Muscle of arm (tissue), 12 donors: ENCODE measurements around the gene SNX9. TPM values are rescaled to one million over a fixed set of nuclear protein-coding genes. Genes with fewer than 3 reads are reported as not detected.
"Not testable (repeated sequence)": the region's sequence is repeated elsewhere in the genome, so short reads cannot be mapped to it uniquely, and the experiment has no call there.

Experiments
- DNase-seq: peaks from one replicate; pipeline ENCODE4 v3.0.0-alpha.2; 2013
- polyA plus RNA-seq, 12 donors: library from polyadenylated mRNA; unstranded; fragments of 120-200 nt; gene quantifications; one replicate each; pipeline ENCODE4 v1.2.1, GENCODE V29; 2013; ENCODE audit not compliant: insufficient read length in 12 of 12

SNX9 gene
- polyA plus RNA-seq, 12 donors: 18.6 to 33.8 (median 26.3) TPM; not detected in 1

DNA sequence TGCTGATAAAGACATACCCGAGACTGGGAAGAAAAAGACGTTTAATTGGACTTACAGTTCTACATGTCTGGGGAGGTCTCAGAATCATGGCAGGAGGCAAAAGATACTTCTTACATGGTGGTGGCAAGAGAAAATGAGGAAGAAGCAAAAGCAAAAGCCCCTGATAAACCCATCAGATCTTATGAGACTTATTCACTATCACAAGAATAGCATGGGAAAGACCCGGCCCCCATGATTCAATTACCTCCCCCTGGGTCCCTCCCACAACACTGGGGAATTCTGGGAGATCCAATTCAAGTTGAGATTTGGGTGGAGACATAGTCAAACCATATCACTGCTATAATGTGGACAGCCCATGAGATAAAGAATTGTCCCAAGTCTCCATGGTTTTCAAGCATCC is 23.5 kb upstream of the SNX9 start:
- DNase-seq: not testable (repeated sequence)

DNA sequence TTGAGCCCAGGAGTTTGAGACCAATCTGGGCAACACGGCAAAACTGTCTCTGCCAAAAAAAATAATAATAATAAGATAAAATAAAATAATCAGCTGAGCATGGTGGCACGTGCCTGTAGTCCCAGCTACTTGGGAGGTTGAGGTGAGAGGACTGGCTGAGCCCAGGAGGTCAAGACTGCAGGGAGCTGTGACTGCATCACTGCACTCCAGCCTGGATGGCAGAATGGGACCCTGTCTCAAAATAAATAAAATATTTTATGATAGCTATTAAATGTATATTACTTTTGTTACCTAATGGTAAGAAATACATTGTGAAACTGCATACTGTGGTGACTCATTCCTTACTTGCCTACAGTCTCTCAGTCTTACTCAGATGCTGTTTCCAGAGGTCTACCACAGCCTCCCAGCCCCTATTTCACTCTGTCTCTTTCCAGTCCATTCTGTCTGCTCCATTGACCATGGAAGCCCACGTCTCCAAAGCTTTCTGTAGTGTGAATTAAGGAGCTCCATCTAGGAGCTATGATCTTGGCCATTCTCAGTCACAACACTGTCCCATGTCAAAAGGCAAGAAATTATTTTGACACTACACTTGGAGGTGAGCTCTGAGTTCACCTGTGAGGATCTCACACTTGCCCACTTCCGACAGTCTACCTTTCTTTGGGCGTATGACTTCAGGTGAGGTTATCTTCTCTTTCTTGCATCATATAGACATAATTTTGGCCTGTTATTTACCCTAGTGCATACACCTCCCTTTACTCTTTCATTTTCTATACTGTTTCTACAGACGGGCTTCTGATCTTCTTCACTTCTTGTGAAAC is 22.4 kb upstream of the SNX9 start:
- no peak for DNase-seq

GRCh38 chr6:157804448-157805327 is 18.4 kb upstream of the SNX9 start:
- no peak for DNase-seq

GRCh38 chr6:157806131-157806855 is 16.8 kb upstream of the SNX9 start:
- DNase-seq: peak; percentile 71

- DNase-seq: no peak
Observed at GRCh38 chr6:157806856-157807215, 16.2 kb upstream of the SNX9 start.

DNA sequence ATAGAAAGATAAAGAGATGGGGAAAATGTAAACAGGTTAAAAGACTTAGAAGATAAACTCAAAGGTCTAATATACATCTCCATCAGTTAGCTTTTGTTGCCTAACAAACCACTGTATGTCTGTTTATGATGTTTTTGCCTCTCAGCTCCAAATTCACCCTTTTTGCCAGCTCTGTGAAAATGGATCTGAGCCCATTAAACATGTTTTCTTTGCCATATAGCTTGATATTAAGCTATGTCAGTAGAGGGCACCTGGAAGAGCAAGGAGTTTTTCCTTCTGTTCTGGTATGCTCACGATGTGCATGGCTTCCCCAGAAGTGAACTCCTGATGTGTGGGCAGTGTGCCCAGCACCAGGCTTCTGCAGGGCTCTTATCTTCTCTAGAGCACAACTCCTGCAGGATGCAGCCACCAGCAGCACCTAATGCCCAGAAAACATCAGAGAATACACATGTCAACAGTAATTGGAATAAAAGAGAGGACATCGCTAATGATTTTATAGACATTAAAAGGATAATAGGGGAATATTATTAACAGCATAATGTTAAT is 14.6 kb upstream of the SNX9 start:
- no peak for DNase-seq

DNA sequence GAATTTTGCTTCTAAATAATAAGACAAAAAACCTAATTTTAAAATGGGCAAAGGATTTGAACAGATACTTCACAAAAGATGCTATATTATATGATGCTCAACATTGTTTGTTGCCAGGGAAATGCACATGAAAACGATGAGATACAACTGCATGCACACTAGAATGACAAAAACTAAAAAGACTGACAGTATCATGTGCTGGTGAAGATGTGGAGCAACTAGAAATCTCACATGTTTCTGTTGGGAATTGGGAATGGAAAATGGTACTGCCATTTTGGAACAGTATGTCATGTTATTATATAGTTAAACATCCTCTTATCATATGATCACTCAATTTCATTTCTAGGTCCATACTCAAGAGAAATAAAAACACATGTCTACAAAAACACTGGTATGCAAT is 13.4 kb upstream of the SNX9 start:
- DNase-seq: no peak

DNA sequence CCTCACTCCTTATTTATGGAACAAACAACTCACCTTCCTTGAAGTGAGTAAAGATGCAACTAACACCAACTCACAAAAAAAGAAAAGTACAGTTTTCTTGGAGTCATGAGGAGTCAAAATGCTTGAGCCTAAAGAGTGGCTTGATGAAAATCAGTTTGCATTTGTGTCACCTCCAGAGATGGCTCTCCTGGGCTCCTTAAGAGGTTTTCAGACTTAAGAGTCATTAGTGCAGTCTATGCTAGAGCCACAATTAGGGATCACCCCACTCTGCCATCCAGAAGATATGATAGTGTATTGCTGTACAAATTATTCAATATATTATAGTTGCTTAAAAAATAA is 11.9 kb upstream of the SNX9 start:
- no peak for DNase-seq

- no peak for DNase-seq
Observed at GRCh38 chr6:157811476-157812173, 11.4 kb upstream of the SNX9 start.

DNA sequence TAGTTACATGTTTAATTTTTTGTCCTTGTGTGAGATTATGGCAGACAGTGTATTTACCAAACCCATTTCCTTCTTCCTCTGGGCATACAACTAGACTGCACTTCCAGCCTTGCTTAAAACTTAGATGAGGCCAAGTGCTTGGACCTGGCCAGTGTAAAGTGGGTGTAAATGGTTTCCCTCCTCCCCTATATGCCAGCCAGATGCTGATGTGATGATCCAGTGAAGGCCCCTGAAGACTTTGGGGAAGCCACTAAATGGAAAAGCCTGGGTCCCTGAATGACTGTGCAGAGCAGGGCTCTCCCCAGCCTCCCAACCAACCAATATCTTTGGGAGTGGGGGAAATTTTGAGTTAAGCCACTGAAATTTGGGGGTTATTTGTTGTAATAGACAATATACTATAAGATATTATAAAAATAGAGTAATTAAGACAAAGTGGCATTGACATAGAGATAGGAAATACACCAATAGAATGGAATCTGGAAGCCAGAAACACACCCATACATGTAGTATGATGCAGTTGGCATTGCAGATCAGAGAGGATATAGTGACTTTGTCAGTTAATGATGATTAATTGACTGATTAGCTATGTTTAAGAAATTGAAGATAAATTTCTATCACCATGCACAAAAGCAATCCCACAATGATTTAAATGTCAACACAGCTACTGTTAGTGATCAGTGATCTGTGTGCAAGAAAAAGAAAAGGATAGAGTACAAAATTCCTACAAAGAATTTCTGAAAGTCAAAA is 10.4 kb upstream of the SNX9 start:
- DNase-seq: no peak

DNA sequence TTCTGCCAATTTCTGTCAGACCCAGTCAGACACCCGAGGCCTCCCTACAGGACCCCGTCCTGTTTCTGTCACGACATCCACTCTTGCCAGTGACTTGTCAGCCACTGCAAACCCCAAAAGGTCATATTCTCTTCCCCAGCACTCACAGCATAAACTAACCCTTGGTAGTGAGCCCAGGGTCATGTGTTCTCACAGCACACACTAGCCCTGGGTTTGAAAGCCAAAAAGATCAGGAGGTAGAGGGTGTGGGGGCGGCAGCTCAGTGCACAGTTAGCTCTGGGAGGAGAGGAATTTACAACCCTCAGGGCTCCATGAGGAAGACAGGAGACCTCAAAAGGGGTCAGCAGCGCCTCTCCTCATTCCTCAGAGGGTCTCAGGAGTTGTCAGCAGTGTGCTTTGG is 9.9 kb upstream of the SNX9 start:
- DNase-seq: no peak

- DNase-seq: no peak
Observed at GRCh38 chr6:157813750-157814455, 9.1 kb upstream of the SNX9 start.

DNA sequence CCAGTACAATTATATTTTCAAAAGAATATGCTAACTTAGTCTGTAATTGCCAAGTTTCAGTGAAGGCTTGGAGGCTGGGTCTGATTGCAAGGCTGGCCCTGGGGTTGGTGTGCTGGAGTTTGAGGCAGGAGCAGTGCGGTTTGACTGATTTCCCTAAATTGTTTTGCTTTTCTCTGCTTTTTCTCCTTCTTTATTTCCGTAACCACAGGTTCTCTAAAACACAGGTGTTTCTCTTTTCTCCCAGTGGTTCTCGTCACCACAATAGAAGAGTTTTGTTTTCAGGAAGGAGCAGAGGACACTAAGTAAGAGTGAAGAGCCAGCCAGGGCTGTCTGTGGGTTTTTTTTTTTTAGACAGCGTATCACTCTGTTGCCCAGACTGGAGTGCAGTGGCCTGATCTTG is 8.2 kb upstream of the SNX9 start:
- DNase-seq: no peak

GRCh38 chr6:157821342-157822033 is 1.6 kb upstream of the SNX9 start:
- no peak for DNase-seq

- peak; percentile 56 for DNase-seq
Observed at GRCh38 chr6:157822245-157823000, 623 bp upstream of the SNX9 start.

DNA sequence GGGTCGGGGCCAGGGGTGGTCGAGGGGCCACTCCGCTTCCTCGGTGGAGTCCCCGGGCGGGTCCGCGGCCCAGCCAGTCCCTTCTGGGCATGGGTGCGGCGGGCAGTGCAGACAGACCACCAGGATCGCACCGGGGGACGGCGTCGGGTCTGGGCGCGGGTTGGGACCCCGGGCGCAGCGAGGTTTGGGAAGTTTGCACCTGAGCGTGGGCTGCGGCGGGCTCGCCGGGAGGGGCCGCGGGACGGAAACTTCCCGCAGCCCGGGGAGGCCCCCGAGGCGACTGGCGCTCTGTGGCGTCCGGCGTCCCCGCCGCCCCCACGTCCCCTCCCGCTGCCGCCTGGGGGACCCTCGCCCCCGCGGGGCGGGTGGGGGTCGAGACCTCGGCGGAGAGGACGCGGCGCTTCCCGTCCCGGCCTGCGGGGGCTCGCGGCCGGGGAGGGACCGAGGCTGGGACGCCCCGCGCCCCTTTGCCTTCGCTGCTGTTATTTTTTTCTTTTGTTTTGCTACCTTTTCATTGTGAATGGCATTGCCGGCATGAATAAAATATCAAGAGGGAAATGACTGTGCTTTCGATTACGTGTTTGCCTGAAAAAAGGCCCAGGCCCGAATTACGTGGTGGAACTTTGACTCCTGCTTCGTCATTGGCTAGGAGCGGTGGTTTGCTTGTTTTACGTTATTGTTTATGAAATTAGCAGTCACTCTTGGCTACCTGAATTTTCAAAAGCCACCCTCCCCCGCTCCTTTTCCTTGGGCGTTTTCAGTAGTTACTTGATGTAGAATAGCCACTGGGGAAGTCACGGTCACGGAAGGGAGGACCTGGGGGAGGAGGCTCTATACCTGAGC is 703 bp downstream of the SNX9 start:
- peak; percentile 70 for DNase-seq

- no peak for DNase-seq
Observed at GRCh38 chr6:157825243-157825904, 2.3 kb downstream of the SNX9 start.
